Naive B cell (primary cell): ENCODE results near the gene KATNAL2. TPM values are rescaled to one million over a fixed set of nuclear protein-coding genes. Genes with fewer than 3 reads are reported as not detected.

Experiments
- ATAC-seq, 2 donors: fragments of 150-1000 bp; cut with Tn5 transposase; 2 replicates each; pipeline ENCODE4 v1.10.0; 2021; ENCODE audit warnings: low read depth in 2 of 2, mild to moderate bottlenecking in 2 of 2, moderate library complexity in 2 of 2
- DNase-seq: peaks from one replicate; pipeline ENCODE4 v3.0.0; 2022
- H3K27ac Mint-ChIP-seq, 6 donors: one replicate each; pipeline ENCODE4 v1.8.0; 2020 to 2022; ENCODE audit warnings: mild to moderate bottlenecking in 6 of 6, mixed read lengths in 6 of 6, moderate library complexity in 5 of 6, inconsistent platforms in 2 of 6
- H3K27me3 Mint-ChIP-seq, 3 donors: one replicate each; pipeline ENCODE4 v1.8.0; 2021 to 2022; ENCODE audit warnings: mixed read lengths in 3 of 3, mild to moderate bottlenecking in 1 of 3
- H3K36me3 Mint-ChIP-seq, 2 donors: one replicate each; pipeline ENCODE4 v1.8.0; 2020 to 2022; ENCODE audit warnings: mixed read lengths in 2 of 2, inconsistent platforms in 1 of 2, mild to moderate bottlenecking in 1 of 2
- H3K4me1 Mint-ChIP-seq, 3 donors: one replicate each; pipeline ENCODE4 v1.8.0; 2020 to 2022; ENCODE audit warnings: mixed read lengths in 3 of 3, inconsistent platforms in 1 of 3, mild to moderate bottlenecking in 1 of 3, moderate library complexity in 1 of 3
- H3K4me3 Mint-ChIP-seq, 8 donors: one replicate each; pipeline ENCODE4 v1.8.0; 2020 to 2022; ENCODE audit warnings: mild to moderate bottlenecking in 8 of 8, mixed read lengths in 8 of 8, moderate library complexity in 8 of 8, inconsistent platforms in 2 of 8
- H3K9me3 Mint-ChIP-seq, 7 donors: one replicate each; pipeline ENCODE4 v1.8.0; 2020 to 2022; ENCODE audit warnings: mixed read lengths in 7 of 7, mild to moderate bottlenecking in 5 of 7, inconsistent platforms in 2 of 7, moderate library complexity in 1 of 7
- polyA plus RNA-seq, 6 donors: library from polyadenylated mRNA; unstranded; fragments of 300-500 nt; fragmentation: Illumina TruSeq; gene quantifications; one replicate each; pipeline ENCODE4 v1.2.3, GENCODE V29; 2021; ENCODE audit warnings: low read depth in 6 of 6

Gene KATNAL2
- polyA plus RNA-seq, 6 donors from 2014 or later, result 0.81 to 5.0 (median 1.2) TPM; not detected in 1

GRCh38 chr18:47075098-47075883 lies 157.9 kb downstream of the KATNAL2 start:
- Mint-ChIP-seq H3K4me3 (no peak overlapping the region), H3K27me3 (no peaks in the 10 kb centered on the region), H3K9me3 (no peaks in the 10 kb centered on the region), H3K36me3 (no peaks in the 10 kb centered on the region), H3K4me1 (no peaks in the 10 kb centered on the region), H3K27ac (no peak overlapping the region)
- DNase-seq, result no peak
- no peak for ATAC-seq

GRCh38 chr18:47077111-47077510 lies 159.7 kb downstream of the KATNAL2 start:
- Mint-ChIP-seq H3K4me1 (no peaks in the 10 kb centered on the region), H3K27me3 (no peaks in the 10 kb centered on the region), H3K27ac (no peak overlapping the region), H3K9me3 (no peaks in the 10 kb centered on the region), H3K36me3 (no peaks in the 10 kb centered on the region), H3K4me3 (no peak overlapping the region)
- DNase-seq, result no peak
- ATAC-seq, result no peak

GRCh38 chr18:47080872-47081271 lies 163.5 kb downstream of the KATNAL2 start:
- DNase-seq, result no peak
- Mint-ChIP-seq H3K4me3 (no peak overlapping the region), H3K9me3 (no peaks in the 10 kb centered on the region), H3K36me3 (no peaks in the 10 kb centered on the region), H3K27ac (no peak overlapping the region), H3K27me3 (no peaks in the 10 kb centered on the region), H3K4me1 (no peaks in the 10 kb centered on the region)
- ATAC-seq, result no peak

- no peaks in the 10 kb centered on the region for H3K27me3 Mint-ChIP-seq
- H3K4me1 Mint-ChIP-seq, result no peaks in the 10 kb centered on the region
- H3K4me3 Mint-ChIP-seq, result no peak overlapping the region
- H3K9me3 Mint-ChIP-seq, result no peaks in the 10 kb centered on the region
- no peak for ATAC-seq
- peaks cover 0 to 6% of the 10 kb centered on the region in 2 donors for H3K36me3 Mint-ChIP-seq
- H3K27ac Mint-ChIP-seq, result no peak overlapping the region
- DNase-seq, result no peak
These were observed 164.2 kb downstream of the KATNAL2 start for GRCh38 chr18:47081578-47081977.

GRCh38 chr18:47087676-47088075 lies 170.3 kb downstream of the KATNAL2 start:
- no peak for DNase-seq
- Mint-ChIP-seq H3K27ac (no peak overlapping the region), H3K4me1 (peaks cover 0 to 5% (median 0%) of the 10 kb centered on the region in 3 donors), H3K27me3 (no peaks in the 10 kb centered on the region), H3K4me3 (no peak overlapping the region), H3K36me3 (peaks cover 0 to 7% of the 10 kb centered on the region in 2 donors), H3K9me3 (no peaks in the 10 kb centered on the region)
- ATAC-seq, result no peak

GRCh38 chr18:47095810-47096209 lies 178.4 kb downstream of the KATNAL2 start:
- ATAC-seq, result no peak
- peak overlapping the region in 1 of 6 donors; percentile 60 for H3K27ac Mint-ChIP-seq
- peaks cover 0 to 6% (median 0%) of the 10 kb centered on the region in 3 donors for H3K27me3 Mint-ChIP-seq
- H3K9me3 Mint-ChIP-seq, result no peaks in the 10 kb centered on the region
- DNase-seq, result no peak
- peaks cover 0 to 9% (median 4%) of the 10 kb centered on the region in 3 donors for H3K4me1 Mint-ChIP-seq
- H3K4me3 Mint-ChIP-seq, result no peak overlapping the region
- no peaks in the 10 kb centered on the region for H3K36me3 Mint-ChIP-seq

- H3K4me1 Mint-ChIP-seq, result peaks cover 0 to 3% (median 2%) of the 10 kb centered on the region in 3 donors
- H3K9me3 Mint-ChIP-seq, result no peaks in the 10 kb centered on the region
- peaks cover 0 to 8% of the 10 kb centered on the region in 2 donors for H3K36me3 Mint-ChIP-seq
- no peak overlapping the region for H3K4me3 Mint-ChIP-seq
- DNase-seq, result peak; percentile 40
- peak overlapping the region in 2 of 6 donors; percentile 50 to 65 for H3K27ac Mint-ChIP-seq
- ATAC-seq, result peak in 1 of 2 donors; percentile 28
- no peaks in the 10 kb centered on the region for H3K27me3 Mint-ChIP-seq
These were observed 182.9 kb downstream of the KATNAL2 start for GRCh38 chr18:47100212-47100831.

GRCh38 chr18:47108373-47108772 lies 191.0 kb downstream of the KATNAL2 start:
- H3K27me3 Mint-ChIP-seq, result no peaks in the 10 kb centered on the region
- no peak overlapping the region for H3K27ac Mint-ChIP-seq
- no peak for ATAC-seq
- no peak overlapping the region for H3K4me3 Mint-ChIP-seq
- H3K9me3 Mint-ChIP-seq, result no peaks in the 10 kb centered on the region
- H3K36me3 Mint-ChIP-seq, result peaks cover 23 to 25% of the 10 kb centered on the region in 2 donors
- H3K4me1 Mint-ChIP-seq, result no peaks in the 10 kb centered on the region
- DNase-seq, result no peak

- H3K4me1 Mint-ChIP-seq, result no peaks in the 10 kb centered on the region
- DNase-seq (no peak), ATAC-seq (no peak)
- no peak overlapping the region for H3K4me3 Mint-ChIP-seq
- H3K27ac Mint-ChIP-seq, result no peak overlapping the region
- peaks cover 23 to 25% of the 10 kb centered on the region in 2 donors for H3K36me3 Mint-ChIP-seq
- no peaks in the 10 kb centered on the region for H3K9me3 Mint-ChIP-seq
- H3K27me3 Mint-ChIP-seq, result no peaks in the 10 kb centered on the region
These were observed 191.6 kb downstream of the KATNAL2 start for GRCh38 chr18:47108998-47109405.

GRCh38 chr18:47109720-47110119 lies 192.3 kb downstream of the KATNAL2 start:
- no peak for DNase-seq
- Mint-ChIP-seq H3K27ac (peak overlapping the region in 1 of 6 donors; percentile 4), H3K4me1 (no peaks in the 10 kb centered on the region), H3K36me3 (peaks cover 18 to 23% of the 10 kb centered on the region in 2 donors), H3K9me3 (no peaks in the 10 kb centered on the region), H3K4me3 (no peak overlapping the region), H3K27me3 (no peaks in the 10 kb centered on the region)
- no peak for ATAC-seq

GRCh38 chr18:47110492-47111274 lies 193.3 kb downstream of the KATNAL2 start:
- Mint-ChIP-seq H3K36me3 (peaks cover 16 to 23% of the 10 kb centered on the region in 2 donors), H3K27ac (no peak overlapping the region), H3K27me3 (no peaks in the 10 kb centered on the region), H3K4me3 (no peak overlapping the region), H3K4me1 (no peaks in the 10 kb centered on the region), H3K9me3 (no peaks in the 10 kb centered on the region)
- ATAC-seq (no peak), DNase-seq (no peak)

- Mint-ChIP-seq H3K4me3 (no peak overlapping the region), H3K36me3 (peaks cover 16 to 25% of the 10 kb centered on the region in 2 donors), H3K27ac (peak overlapping the region in 1 of 6 donors; percentile 62), H3K27me3 (no peaks in the 10 kb centered on the region), H3K9me3 (no peaks in the 10 kb centered on the region), H3K4me1 (peaks cover 0 to 8% (median 0%) of the 10 kb centered on the region in 3 donors)
- ATAC-seq (no peak), DNase-seq (no peak)
These were observed 196.6 kb downstream of the KATNAL2 start for GRCh38 chr18:47113796-47114540.

- no peaks in the 10 kb centered on the region for H3K27me3 Mint-ChIP-seq
- no peak for DNase-seq
- no peak overlapping the region for H3K4me3 Mint-ChIP-seq
- H3K36me3 Mint-ChIP-seq, result peaks cover 24 to 37% of the 10 kb centered on the region in 2 donors
- no peak overlapping the region for H3K27ac Mint-ChIP-seq
- peaks cover 0 to 8% (median 0%) of the 10 kb centered on the region in 3 donors for H3K4me1 Mint-ChIP-seq
- ATAC-seq, result no peak
- H3K9me3 Mint-ChIP-seq, result no peaks in the 10 kb centered on the region
These were observed 197.8 kb downstream of the KATNAL2 start for GRCh38 chr18:47115205-47115604.
